Endothelial cell (in vitro differentiated cells): Measurements from ENCODE around the gene MUC6. TPM values are rescaled to one million over a fixed set of nuclear protein-coding genes. Genes with fewer than 3 reads are reported as not detected.
A peak's percentile ranks its signal among the peaks of the same experiment; 100 is the strongest.
"Not testable (repeated sequence)": the region's sequence is repeated elsewhere in the genome, so short reads cannot be mapped to it uniquely, and the experiment has no call there.

Experiments
- DNase-seq: peaks from one replicate; pipeline ENCODE4 v3.0.0; 2021; ENCODE audit warnings: low spot score
- H3K27ac Mint-ChIP-seq: one replicate; pipeline ENCODE4 v1.8.0; 2021; ENCODE audit warnings: mixed read lengths, inconsistent platforms; ENCODE audit not compliant: unreplicated experiment
- H3K27me3 Mint-ChIP-seq: one replicate; pipeline ENCODE4 v1.8.0; 2021; ENCODE audit warnings: mild to moderate bottlenecking, moderate library complexity, mixed read lengths, inconsistent platforms; ENCODE audit not compliant: unreplicated experiment
- H3K36me3 Mint-ChIP-seq: one replicate; pipeline ENCODE4 v1.8.0; 2021; ENCODE audit warnings: mild to moderate bottlenecking, low read depth, mixed read lengths, inconsistent platforms; ENCODE audit not compliant: unreplicated experiment
- H3K4me1 Mint-ChIP-seq: one replicate; pipeline ENCODE4 v1.8.0; 2021; ENCODE audit warnings: mild to moderate bottlenecking, mixed read lengths, inconsistent platforms; ENCODE audit not compliant: unreplicated experiment
- H3K4me3 Mint-ChIP-seq: one replicate; pipeline ENCODE4 v1.8.0; 2021; ENCODE audit warnings: mild to moderate bottlenecking, mixed read lengths, inconsistent platforms; ENCODE audit not compliant: unreplicated experiment
- H3K9me3 Mint-ChIP-seq: one replicate; pipeline ENCODE4 v1.8.0; 2021; ENCODE audit warnings: mixed read lengths, inconsistent platforms; ENCODE audit not compliant: unreplicated experiment
- total RNA-seq: library from RNA; stranded (reverse); fragmentation: NEBNext Ultra II Directional; extraction: Animal tissue kit (Norgen Biotek cat#: 25700); gene quantifications from one replicate; pipeline ENCODE4 v1.2.1, GENCODE V29; 2021; ENCODE audit not compliant: unreplicated experiment
- TF ChIP-seq, protein P1 (sequence below): fragments of 200-600 bp; sonication (generic); IDR thresholded peaks from one replicate; pipeline ENCODE4 v1.5.0; 2021; ENCODE audit warnings: antibody characterized with exemption; ENCODE audit not compliant: unreplicated experiment

MUC6 gene
- total RNA-seq, 1 donor from 2014 or later: not detected

DNA sequence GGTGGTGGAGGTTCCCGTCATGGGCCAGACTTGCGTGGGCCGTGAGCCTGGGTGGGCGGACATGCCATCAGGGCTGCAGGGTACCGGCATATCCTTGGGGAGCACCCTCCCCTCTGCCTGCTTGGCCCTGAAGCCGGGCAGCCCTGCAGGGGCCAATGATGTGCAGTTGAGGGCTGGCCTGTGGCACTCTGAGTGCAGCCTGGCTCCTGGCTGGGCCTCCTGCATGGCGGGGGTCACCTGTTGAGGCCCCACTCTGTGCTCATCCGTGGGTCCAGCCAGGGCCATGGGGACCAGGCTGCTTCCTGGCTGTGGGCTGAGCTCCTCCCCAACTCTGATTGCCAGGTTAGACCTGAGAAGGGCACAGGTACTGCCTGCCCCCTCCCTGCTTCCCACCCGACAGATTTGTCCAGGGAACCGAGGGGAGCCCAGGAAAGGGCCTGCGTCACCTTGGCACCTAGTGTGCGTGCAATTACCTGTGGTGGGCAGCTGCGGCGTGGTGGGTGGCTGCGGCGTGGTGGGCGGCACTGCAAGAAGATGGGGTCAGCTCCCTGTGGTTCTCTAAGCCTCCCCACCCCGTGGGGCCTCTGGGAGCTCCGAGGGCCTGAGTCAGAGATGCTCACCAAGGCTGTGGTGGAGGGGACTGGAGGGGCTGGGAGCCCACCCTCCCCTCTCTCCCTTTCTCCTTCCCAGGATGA, 16.2 kb downstream of the MUC6 start:
- H3K27ac Mint-ChIP-seq: no peak overlapping the region
- no peak overlapping the region for H3K4me3 Mint-ChIP-seq
- H3K4me1 Mint-ChIP-seq: peaks cover 35% of the 10 kb centered on the region
- DNase-seq: no peak
- H3K36me3 Mint-ChIP-seq: peaks cover 41% of the 10 kb centered on the region
- peaks cover 46% of the 10 kb centered on the region for H3K27me3 Mint-ChIP-seq
- H3K9me3 Mint-ChIP-seq: peaks cover 9% of the 10 kb centered on the region
- TF ChIP-seq, protein P1, sequence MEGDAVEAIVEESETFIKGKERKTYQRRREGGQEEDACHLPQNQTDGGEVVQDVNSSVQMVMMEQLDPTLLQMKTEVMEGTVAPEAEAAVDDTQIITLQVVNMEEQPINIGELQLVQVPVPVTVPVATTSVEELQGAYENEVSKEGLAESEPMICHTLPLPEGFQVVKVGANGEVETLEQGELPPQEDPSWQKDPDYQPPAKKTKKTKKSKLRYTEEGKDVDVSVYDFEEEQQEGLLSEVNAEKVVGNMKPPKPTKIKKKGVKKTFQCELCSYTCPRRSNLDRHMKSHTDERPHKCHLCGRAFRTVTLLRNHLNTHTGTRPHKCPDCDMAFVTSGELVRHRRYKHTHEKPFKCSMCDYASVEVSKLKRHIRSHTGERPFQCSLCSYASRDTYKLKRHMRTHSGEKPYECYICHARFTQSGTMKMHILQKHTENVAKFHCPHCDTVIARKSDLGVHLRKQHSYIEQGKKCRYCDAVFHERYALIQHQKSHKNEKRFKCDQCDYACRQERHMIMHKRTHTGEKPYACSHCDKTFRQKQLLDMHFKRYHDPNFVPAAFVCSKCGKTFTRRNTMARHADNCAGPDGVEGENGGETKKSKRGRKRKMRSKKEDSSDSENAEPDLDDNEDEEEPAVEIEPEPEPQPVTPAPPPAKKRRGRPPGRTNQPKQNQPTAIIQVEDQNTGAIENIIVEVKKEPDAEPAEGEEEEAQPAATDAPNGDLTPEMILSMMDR: no peak

- Mint-ChIP-seq H3K9me3 (peaks cover 9% of the 10 kb centered on the region), H3K36me3 (peaks cover 47% of the 10 kb centered on the region)
Measured at GRCh38 chr11:1019321-1019910, 17.1 kb downstream of the MUC6 start.

DNA sequence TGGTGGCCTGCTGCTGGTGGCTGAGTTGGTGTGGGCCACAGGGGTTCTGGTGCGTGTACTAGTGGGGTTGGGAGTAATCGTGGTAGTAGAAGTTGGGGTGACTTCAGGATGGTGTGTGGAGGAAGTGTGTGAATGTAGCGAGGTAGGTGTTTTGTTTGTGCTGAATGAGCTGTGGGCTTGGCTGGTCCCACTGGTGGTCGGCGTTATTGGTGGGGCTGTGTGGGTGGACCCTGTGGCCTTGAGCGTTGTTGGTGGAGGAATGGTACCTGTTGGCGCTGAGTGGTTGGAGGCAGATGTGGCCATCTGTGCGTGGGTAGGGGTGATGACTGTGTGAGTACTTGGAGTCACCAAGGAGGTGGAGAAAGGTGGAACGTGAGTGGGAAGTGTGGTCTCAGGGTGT, 18.4 kb downstream of the MUC6 start:
- Mint-ChIP-seq H3K4me1 (peaks cover 34% of the 10 kb centered on the region), H3K36me3 (peaks cover 44% of the 10 kb centered on the region), H3K27ac (peak overlapping the region; percentile 58), H3K4me3 (peak overlapping the region; percentile 65), H3K9me3 (peaks cover 9% of the 10 kb centered on the region), H3K27me3 (peaks cover 50% of the 10 kb centered on the region)
- TF ChIP-seq, protein P1: no peak
- DNase-seq: no peak

More at GRCh38 chr11:1019321-1019910, 17.1 kb downstream of the MUC6 start:
- DNase-seq: no peak
- H3K4me3 Mint-ChIP-seq: no peak overlapping the region
- TF ChIP-seq, protein P1: no peak
- peaks cover 35% of the 10 kb centered on the region for H3K4me1 Mint-ChIP-seq
- H3K27ac Mint-ChIP-seq: no peak overlapping the region
- H3K27me3 Mint-ChIP-seq: peaks cover 51% of the 10 kb centered on the region

GRCh38 chr11:1017269-1018005, 19.1 kb downstream of the MUC6 start:
- DNase-seq: no peak
- peaks cover 45% of the 10 kb centered on the region for H3K27me3 Mint-ChIP-seq
- peaks cover 9% of the 10 kb centered on the region for H3K9me3 Mint-ChIP-seq
- peaks cover 28% of the 10 kb centered on the region for H3K4me1 Mint-ChIP-seq
- H3K4me3 Mint-ChIP-seq: peak overlapping the region; percentile 65
- TF ChIP-seq, protein P1: no peak
- peak overlapping the region; percentile 58 for H3K27ac Mint-ChIP-seq
- peaks cover 40% of the 10 kb centered on the region for H3K36me3 Mint-ChIP-seq

GRCh38 chr11:1016610-1017126, 19.9 kb downstream of the MUC6 start:
- peaks cover 46% of the 10 kb centered on the region for H3K36me3 Mint-ChIP-seq
- not testable (repeated sequence) for DNase-seq, H3K9me3 Mint-ChIP-seq
- peaks cover 28% of the 10 kb centered on the region for H3K4me1 Mint-ChIP-seq
- peaks cover 50% of the 10 kb centered on the region for H3K27me3 Mint-ChIP-seq
- peak overlapping the region; percentile 65 for H3K4me3 Mint-ChIP-seq
- H3K27ac Mint-ChIP-seq: peak overlapping the region; percentile 58
